GM21423 (cell line): ENCODE data around the gene MYLK2.
"Not testable (repeated sequence)": the region's sequence is repeated elsewhere in the genome, so short reads cannot be mapped to it uniquely, and the experiment has no call there.

Source experiments
- ATAC-seq: cut with Tn5 transposase; IDR thresholded peaks from one replicate; pipeline ENCODE4 v1.9.1; 2021; ENCODE audit warnings: mild to moderate bottlenecking, moderate library complexity; ENCODE audit not compliant: unreplicated experiment

Gene MYLK2

GRCh38 chr20:31819083-31819784, at the start of gene MYLK2:
Gene MYLK2, plus strand, starts transcription at chr20:31819356. Its CDS starts 225 bp downstream, at chr20:31819581.
- no peak for ATAC-seq

GRCh38 chr20:31769681-31770080, 49.5 kb upstream of the MYLK2 start:
- no peak for ATAC-seq

GRCh38 chr20:31770243-31770642, 48.9 kb upstream of the MYLK2 start:
- no peak for ATAC-seq

DNA sequence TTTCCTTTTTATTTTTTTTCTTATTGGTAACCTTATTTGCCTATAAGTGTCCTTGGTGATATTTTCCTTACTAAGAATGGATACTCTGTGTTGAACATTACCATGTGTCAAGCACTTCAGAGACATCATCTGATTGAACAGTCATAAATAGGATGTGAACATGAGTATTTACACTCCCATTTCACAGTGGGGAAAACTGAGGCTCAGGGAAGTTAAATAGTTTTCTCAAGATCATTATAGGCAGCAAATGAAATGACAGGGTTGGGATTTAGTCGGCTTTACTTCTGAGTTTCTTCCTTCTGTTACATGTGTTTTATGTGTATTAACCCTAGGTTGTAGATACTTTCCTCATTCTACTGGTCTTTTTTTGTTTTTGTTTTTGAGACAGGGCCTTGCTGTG, 44.7 kb upstream of the MYLK2 start:
- no peak for ATAC-seq

GRCh38 chr20:31780839-31781238, 38.3 kb upstream of the MYLK2 start:
- no peak for ATAC-seq

- no peak for ATAC-seq
Observed at GRCh38 chr20:31781945-31782344, 37.2 kb upstream of the MYLK2 start.

GRCh38 chr20:31784354-31785044, 34.7 kb upstream of the MYLK2 start:
- ATAC-seq = no peak

- ATAC-seq = no peak
Observed at GRCh38 chr20:31785089-31785488, 34.1 kb upstream of the MYLK2 start.

GRCh38 chr20:31788578-31788977, 30.6 kb upstream of the MYLK2 start:
- no peak for ATAC-seq

GRCh38 chr20:31790401-31790800, 28.8 kb upstream of the MYLK2 start:
- ATAC-seq = no peak

DNA sequence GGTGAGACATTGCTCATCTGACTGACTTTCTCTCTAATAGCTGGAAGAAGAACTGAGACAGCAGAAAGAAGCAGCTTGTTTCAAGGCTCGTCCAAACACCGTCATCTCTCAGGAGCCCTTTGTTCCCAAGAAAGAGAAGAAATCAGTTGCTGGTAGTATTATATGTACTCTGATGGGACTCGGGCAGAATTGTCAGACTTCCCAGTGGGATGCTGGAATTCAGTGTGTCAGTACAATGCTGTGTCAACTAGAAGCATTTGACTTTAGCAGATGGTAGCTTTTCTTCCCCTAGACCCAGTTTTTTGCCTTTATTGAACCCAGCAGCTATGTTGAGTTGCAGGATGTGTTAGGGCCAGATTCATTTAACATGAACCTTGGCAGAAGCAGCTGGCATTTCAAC, 21.8 kb upstream of the MYLK2 start:
- ATAC-seq = no peak

- no peak for ATAC-seq
Observed at GRCh38 chr20:31801508-31801907, 17.6 kb upstream of the MYLK2 start.

DNA sequence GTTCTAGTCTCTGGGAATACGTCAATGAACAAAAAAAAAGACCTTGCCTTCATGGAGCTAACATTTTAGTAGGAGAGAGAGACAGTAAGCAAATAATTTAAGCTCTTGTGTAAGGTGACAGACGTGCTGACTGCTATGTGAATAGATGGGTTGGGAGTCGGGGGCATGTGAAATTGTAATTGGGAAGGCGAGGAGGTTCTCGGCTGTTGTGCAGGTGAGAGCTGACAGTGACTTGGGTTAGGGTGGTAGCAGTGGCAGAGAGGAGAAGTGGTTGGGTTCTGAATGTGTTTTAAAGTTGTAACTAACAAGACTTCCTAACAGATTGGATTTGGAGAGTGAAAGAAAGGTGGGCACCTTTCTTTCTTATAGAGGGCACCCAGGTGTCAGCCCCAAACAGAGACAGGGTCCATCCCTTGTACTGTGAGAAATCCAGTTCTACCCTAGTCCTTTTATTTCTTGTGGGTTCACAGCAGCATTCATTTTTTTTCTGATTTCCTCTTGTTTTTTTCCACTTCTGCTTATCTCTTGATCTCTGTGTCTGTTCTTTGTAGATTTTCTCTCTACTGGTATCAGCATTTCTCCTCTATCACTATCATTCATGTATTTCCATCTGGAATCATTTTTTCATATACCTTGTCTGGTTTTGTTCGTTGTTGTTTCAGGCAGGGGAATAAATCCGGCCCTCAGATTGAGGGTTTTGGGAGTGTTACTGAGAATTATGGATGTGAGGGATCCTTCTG, 15.4 kb upstream of the MYLK2 start:
- no peak for ATAC-seq

GRCh38 chr20:31806564-31807355, 12.4 kb upstream of the MYLK2 start:
- no peak for ATAC-seq

DNA sequence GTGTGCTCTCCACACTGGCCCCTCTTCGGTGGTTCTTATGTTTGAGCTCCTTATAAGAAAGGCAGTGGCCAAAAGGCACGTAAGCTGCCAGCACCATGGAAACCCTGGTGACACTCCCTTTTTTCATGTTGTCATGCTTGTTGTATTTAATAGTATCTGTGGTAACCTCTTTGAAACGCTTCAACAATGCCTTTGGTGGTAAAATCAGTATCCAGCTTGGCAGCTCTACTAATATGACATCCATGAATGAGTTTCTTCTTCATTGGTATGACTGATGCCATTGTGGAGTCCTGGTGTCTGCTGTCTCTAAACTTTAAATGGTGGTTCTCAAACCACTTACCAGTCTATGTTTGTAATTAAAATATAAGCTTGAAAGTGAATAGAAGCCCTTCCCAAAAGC, 10.7 kb upstream of the MYLK2 start:
- ATAC-seq = no peak

- no peak for ATAC-seq
Observed at GRCh38 chr20:31809661-31810060, 9.5 kb upstream of the MYLK2 start.

- no peak for ATAC-seq
Observed at GRCh38 chr20:31811198-31811597, 8.0 kb upstream of the MYLK2 start.

DNA sequence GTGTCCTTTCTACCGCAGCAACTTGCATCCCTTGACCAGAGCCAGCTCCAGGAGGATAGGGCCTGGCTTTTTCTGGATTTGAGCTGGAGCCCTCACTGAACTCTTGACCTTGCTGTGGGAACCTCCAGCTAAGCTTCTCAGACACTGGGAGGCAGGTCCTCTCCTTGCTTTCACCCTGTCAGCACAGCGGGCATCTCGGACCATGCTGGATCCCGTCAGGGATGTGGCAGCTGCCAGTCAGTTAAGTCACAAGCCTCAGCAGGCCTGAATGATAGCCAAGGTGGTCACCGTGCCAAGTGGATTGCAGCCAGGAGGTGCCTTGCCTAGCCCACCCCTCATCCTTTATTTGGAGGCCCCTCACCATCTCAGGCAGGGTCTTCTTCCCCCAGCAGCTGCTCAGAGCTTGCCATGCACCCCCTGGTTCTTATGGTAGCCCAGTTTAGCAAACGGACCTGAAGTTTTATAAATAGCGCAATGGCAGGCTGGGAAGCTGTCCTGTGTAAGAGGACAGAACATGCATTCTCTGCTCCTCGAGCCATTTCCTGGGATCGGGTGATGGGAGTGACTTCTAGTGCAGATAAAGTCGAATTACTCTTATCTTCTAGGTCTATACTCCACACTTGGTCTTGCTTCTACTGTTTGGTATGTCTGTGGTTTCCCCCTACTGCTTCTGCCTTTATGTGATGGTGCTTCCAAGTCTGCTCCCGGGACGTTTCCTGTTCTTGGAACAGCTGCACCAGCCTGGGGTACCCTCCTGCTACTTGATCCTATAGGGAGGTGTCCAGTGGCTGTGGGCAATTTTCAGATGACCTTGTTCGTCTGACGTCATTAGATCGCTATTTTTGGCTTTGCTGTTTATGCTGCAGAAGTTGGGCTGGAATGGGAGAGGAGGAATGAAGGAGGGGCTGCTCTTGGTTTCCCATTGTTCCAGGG, 7.1 kb upstream of the MYLK2 start:
- ATAC-seq = no peak

DNA sequence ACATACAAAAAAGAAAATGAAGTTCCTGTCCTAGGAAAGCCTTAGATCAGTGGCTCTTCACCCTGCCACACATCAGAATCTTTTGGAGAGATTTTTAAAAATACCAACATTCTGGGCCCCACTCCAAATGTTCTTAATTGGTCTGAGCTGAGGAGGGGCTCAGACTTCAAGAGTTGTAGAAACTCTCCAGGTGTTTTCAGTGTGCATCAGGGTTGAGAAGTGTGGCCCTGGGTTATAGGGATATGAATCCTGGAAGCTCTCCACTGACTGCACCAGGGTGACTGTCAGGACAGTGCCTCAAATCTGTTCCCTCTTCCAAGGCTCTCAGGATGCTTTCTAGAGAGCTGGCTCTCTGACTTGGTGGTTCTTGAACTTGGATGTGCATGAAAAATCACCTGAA, 5.5 kb upstream of the MYLK2 start:
- ATAC-seq = no peak

- ATAC-seq = not testable (repeated sequence)
Observed at GRCh38 chr20:31814142-31814541, 5.0 kb upstream of the MYLK2 start.
